Measurements from ENCODE around the gene MOB3B. TPM values are rescaled to one million over a fixed set of nuclear protein-coding genes. Genes with fewer than 3 reads are reported as not detected.

MOB3B gene
- total RNA-seq, 1 donor from 2014 or later: 0.26 TPM

GRCh38 chr9:27341545-27342294 is 187.9 kb downstream of the MOB3B start:
- Mint-ChIP-seq H3K4me1 (ENCODE audit: low read depth) (no peaks in the 10 kb centered on the region), H3K4me3 (no peak overlapping the region), H3K9me3 (no peaks in the 10 kb centered on the region), H3K27ac (no peak overlapping the region), H3K36me3 (ENCODE audit: low read depth) (no peaks in the 10 kb centered on the region), H3K27me3 (ENCODE audit: insufficient read depth) (peaks cover 7% of the 10 kb centered on the region)
- DNase-seq (ENCODE audit: low spot score): no peak
- intact Hi-C loops (cut with micrococcal nuclease): no loop called here

GRCh38 chr9:27340961-27341511 is 188.6 kb downstream of the MOB3B start:
- no peak for DNase-seq (ENCODE audit: low spot score)
- intact Hi-C loops (cut with micrococcal nuclease): no loop called here
- Mint-ChIP-seq H3K4me1 (ENCODE audit: low read depth) (no peaks in the 10 kb centered on the region), H3K27ac (no peak overlapping the region), H3K36me3 (ENCODE audit: low read depth) (no peaks in the 10 kb centered on the region), H3K27me3 (ENCODE audit: insufficient read depth) (peaks cover 7% of the 10 kb centered on the region), H3K4me3 (no peak overlapping the region), H3K9me3 (no peaks in the 10 kb centered on the region)

- no peaks in the 10 kb centered on the region for H3K36me3 Mint-ChIP-seq (ENCODE audit: low read depth)
- DNase-seq (ENCODE audit: low spot score): no peak
- intact Hi-C loops (cut with micrococcal nuclease): no loop called here
- H3K27ac Mint-ChIP-seq: no peak overlapping the region
- peaks cover 7% of the 10 kb centered on the region for H3K27me3 Mint-ChIP-seq (ENCODE audit: insufficient read depth)
- H3K9me3 Mint-ChIP-seq: no peaks in the 10 kb centered on the region
- no peak overlapping the region for H3K4me3 Mint-ChIP-seq
- no peaks in the 10 kb centered on the region for H3K4me1 Mint-ChIP-seq (ENCODE audit: low read depth)
Observed at GRCh38 chr9:27340285-27340674, 189.3 kb downstream of the MOB3B start.

GRCh38 chr9:27339661-27340284 is 189.8 kb downstream of the MOB3B start:
- no peaks in the 10 kb centered on the region for H3K4me1 Mint-ChIP-seq (ENCODE audit: low read depth)
- H3K27ac Mint-ChIP-seq: no peak overlapping the region
- H3K27me3 Mint-ChIP-seq (ENCODE audit: insufficient read depth): peaks cover 10% of the 10 kb centered on the region
- H3K9me3 Mint-ChIP-seq: no peaks in the 10 kb centered on the region
- H3K36me3 Mint-ChIP-seq (ENCODE audit: low read depth): no peaks in the 10 kb centered on the region
- DNase-seq (ENCODE audit: low spot score): no peak
- intact Hi-C loops (cut with micrococcal nuclease): no loop called here
- no peak overlapping the region for H3K4me3 Mint-ChIP-seq

- H3K36me3 Mint-ChIP-seq (ENCODE audit: low read depth): no peaks in the 10 kb centered on the region
- intact Hi-C loops (cut with micrococcal nuclease): no loop called here
- H3K27ac Mint-ChIP-seq: no peak overlapping the region
- DNase-seq (ENCODE audit: low spot score): no peak
- H3K27me3 Mint-ChIP-seq (ENCODE audit: insufficient read depth): peaks cover 8% of the 10 kb centered on the region
- H3K4me3 Mint-ChIP-seq: no peak overlapping the region
- no peaks in the 10 kb centered on the region for H3K9me3 Mint-ChIP-seq
- peaks cover 6% of the 10 kb centered on the region for H3K4me1 Mint-ChIP-seq (ENCODE audit: low read depth)
Observed at GRCh38 chr9:27338527-27338903, 191.1 kb downstream of the MOB3B start.

GRCh38 chr9:27337833-27338526 is 191.6 kb downstream of the MOB3B start:
- intact Hi-C loops (cut with micrococcal nuclease): no loop called here
- Mint-ChIP-seq H3K9me3 (no peaks in the 10 kb centered on the region), H3K27me3 (ENCODE audit: insufficient read depth) (peaks cover 8% of the 10 kb centered on the region), H3K4me1 (ENCODE audit: low read depth) (peaks cover 10% of the 10 kb centered on the region), H3K27ac (no peak overlapping the region), H3K4me3 (no peak overlapping the region), H3K36me3 (ENCODE audit: low read depth) (no peaks in the 10 kb centered on the region)
- DNase-seq (ENCODE audit: low spot score): no peak

GRCh38 chr9:27337236-27337635 is 192.4 kb downstream of the MOB3B start:
- Mint-ChIP-seq H3K9me3 (no peaks in the 10 kb centered on the region), H3K4me3 (no peak overlapping the region), H3K36me3 (ENCODE audit: low read depth) (no peaks in the 10 kb centered on the region), H3K27me3 (ENCODE audit: insufficient read depth) (peaks cover 8% of the 10 kb centered on the region), H3K27ac (no peak overlapping the region), H3K4me1 (ENCODE audit: low read depth) (peaks cover 10% of the 10 kb centered on the region)
- intact Hi-C loops (cut with micrococcal nuclease): no loop called here
- no peak for DNase-seq (ENCODE audit: low spot score)

GRCh38 chr9:27336829-27337228 is 192.8 kb downstream of the MOB3B start:
- intact Hi-C loops (cut with micrococcal nuclease): no loop called here

GRCh38 chr9:27336126-27336525 is 193.5 kb downstream of the MOB3B start:
- H3K36me3 Mint-ChIP-seq (ENCODE audit: low read depth): no peaks in the 10 kb centered on the region
- intact Hi-C loops (cut with micrococcal nuclease): no loop called here
- no peak overlapping the region for H3K4me3 Mint-ChIP-seq
- H3K27ac Mint-ChIP-seq: no peak overlapping the region
- H3K4me1 Mint-ChIP-seq (ENCODE audit: low read depth): peaks cover 10% of the 10 kb centered on the region
- DNase-seq (ENCODE audit: low spot score): no peak
- peaks cover 8% of the 10 kb centered on the region for H3K27me3 Mint-ChIP-seq (ENCODE audit: insufficient read depth)
- H3K9me3 Mint-ChIP-seq: no peaks in the 10 kb centered on the region

More at GRCh38 chr9:27336829-27337228, 192.8 kb downstream of the MOB3B start:
- Mint-ChIP-seq H3K36me3 (ENCODE audit: low read depth) (no peaks in the 10 kb centered on the region), H3K9me3 (no peaks in the 10 kb centered on the region), H3K4me3 (no peak overlapping the region), H3K27me3 (ENCODE audit: insufficient read depth) (peaks cover 8% of the 10 kb centered on the region), H3K4me1 (ENCODE audit: low read depth) (peaks cover 10% of the 10 kb centered on the region), H3K27ac (no peak overlapping the region)
- no peak for DNase-seq (ENCODE audit: low spot score)

- Mint-ChIP-seq H3K4me3 (no peak overlapping the region), H3K27ac (no peak overlapping the region), H3K9me3 (no peaks in the 10 kb centered on the region), H3K27me3 (ENCODE audit: insufficient read depth) (peaks cover 6% of the 10 kb centered on the region), H3K36me3 (ENCODE audit: low read depth) (no peaks in the 10 kb centered on the region), H3K4me1 (ENCODE audit: low read depth) (peaks cover 10% of the 10 kb centered on the region)
- no peak for DNase-seq (ENCODE audit: low spot score)
- intact Hi-C loops (cut with micrococcal nuclease): no loop called here
Observed at GRCh38 chr9:27335075-27335474, 194.5 kb downstream of the MOB3B start.

GRCh38 chr9:27333241-27334052 is 196.2 kb downstream of the MOB3B start:
- intact Hi-C loops (cut with micrococcal nuclease): loop anchor here (1.0 to 5.0 kb wide), 6 partner anchors 33 to 739 kb away; partner anchors contain the start of gene MOB3B
- Mint-ChIP-seq H3K27me3 (ENCODE audit: insufficient read depth) (peaks cover 8% of the 10 kb centered on the region), H3K36me3 (ENCODE audit: low read depth) (no peaks in the 10 kb centered on the region), H3K27ac (no peak overlapping the region), H3K4me1 (ENCODE audit: low read depth) (peaks cover 10% of the 10 kb centered on the region), H3K4me3 (no peak overlapping the region), H3K9me3 (no peaks in the 10 kb centered on the region)
- DNase-seq (ENCODE audit: low spot score): peak; percentile 37

GRCh38 chr9:27331393-27331792 is 198.2 kb downstream of the MOB3B start:
- Mint-ChIP-seq H3K4me3 (no peak overlapping the region), H3K4me1 (ENCODE audit: low read depth) (peaks cover 10% of the 10 kb centered on the region), H3K9me3 (no peaks in the 10 kb centered on the region), H3K27ac (no peak overlapping the region), H3K27me3 (ENCODE audit: insufficient read depth) (peaks cover 16% of the 10 kb centered on the region), H3K36me3 (ENCODE audit: low read depth) (no peaks in the 10 kb centered on the region)
- intact Hi-C loops (cut with micrococcal nuclease): loop anchor here (5.0 kb wide), 1 partner anchor 741 kb away; no protein-coding TSS in a partner anchor
- DNase-seq (ENCODE audit: low spot score): no peak

Data from activated T-helper 1 cell treated with anti-CD3 and anti-CD28 coated beads, Interleukin-12 subunit alpha, Interleukin-12 subunit beta, Interleukin-2, Interleukin-4 antibody, amounts not matched to agents 30 ng/mL and 10 ng/mL and 1 ng/mL, durations not matched to agents 14 hours and 24 hours and 36 hours (primary cell).